Hepatocyte (in vitro differentiated cells): ENCODE results near the gene LRRC39.

Experiments used
- EZH2 ChIP-seq: fragments of 200-600 bp; sonication (generic); IDR thresholded peaks from 2 replicates; pipeline ENCODE4 v1.6.1; 2016; ENCODE audit warnings: antibody characterized with exemption, mild to moderate bottlenecking, borderline replicate concordance
- TF ChIP-seq, protein P1 (sequence below): fragments of 200-600 bp; sonication (generic); IDR thresholded peaks from 2 replicates; pipeline ENCODE4 v1.5.1; 2016; ENCODE audit warnings: antibody characterized with exemption, mild to moderate bottlenecking; ENCODE audit not compliant: poor library complexity

DNA sequence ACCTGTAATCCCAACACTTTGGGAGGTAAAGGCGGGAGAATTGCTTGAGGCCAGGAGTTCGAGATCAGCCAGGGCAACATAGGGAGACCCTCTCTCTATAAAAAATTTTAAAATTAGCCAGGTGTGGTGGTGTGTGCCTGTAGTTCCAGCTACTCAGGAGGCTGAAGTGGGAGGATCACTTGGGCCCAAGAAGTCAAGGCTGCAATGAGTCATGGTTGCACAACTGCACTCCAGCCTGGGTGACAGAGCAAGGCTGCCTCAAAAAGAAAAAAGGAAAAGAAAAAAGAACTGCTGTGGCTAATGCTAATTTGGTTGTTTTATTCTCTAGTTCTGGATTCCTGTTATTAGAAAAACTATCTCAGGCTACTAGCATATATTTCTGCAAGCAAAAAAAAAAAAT is 41.8 kb upstream of the LRRC39 start:
- TF ChIP-seq, protein P1, sequence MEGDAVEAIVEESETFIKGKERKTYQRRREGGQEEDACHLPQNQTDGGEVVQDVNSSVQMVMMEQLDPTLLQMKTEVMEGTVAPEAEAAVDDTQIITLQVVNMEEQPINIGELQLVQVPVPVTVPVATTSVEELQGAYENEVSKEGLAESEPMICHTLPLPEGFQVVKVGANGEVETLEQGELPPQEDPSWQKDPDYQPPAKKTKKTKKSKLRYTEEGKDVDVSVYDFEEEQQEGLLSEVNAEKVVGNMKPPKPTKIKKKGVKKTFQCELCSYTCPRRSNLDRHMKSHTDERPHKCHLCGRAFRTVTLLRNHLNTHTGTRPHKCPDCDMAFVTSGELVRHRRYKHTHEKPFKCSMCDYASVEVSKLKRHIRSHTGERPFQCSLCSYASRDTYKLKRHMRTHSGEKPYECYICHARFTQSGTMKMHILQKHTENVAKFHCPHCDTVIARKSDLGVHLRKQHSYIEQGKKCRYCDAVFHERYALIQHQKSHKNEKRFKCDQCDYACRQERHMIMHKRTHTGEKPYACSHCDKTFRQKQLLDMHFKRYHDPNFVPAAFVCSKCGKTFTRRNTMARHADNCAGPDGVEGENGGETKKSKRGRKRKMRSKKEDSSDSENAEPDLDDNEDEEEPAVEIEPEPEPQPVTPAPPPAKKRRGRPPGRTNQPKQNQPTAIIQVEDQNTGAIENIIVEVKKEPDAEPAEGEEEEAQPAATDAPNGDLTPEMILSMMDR, result no peak
- TF ChIP-seq EZH2, result no peak
